HepG2 (cell line): ENCODE results near the gene C6orf62. TPM values are rescaled to one million over a fixed set of nuclear protein-coding genes. Genes with fewer than 3 reads are reported as not detected.

Experiments
- ATF1 ChIP-seq: IDR thresholded peaks from 2 replicates; pipeline ENCODE4 v1.6.1; 2016; ENCODE audit warnings: mild to moderate bottlenecking, control low read depth
- NRL ChIP-seq: sonication (generic); formaldehyde crosslinking; IDR thresholded peaks from 2 replicates; pipeline ENCODE4 v1.5.0; 2020; ENCODE audit warnings: missing genetic modification reagents, mild to moderate bottlenecking, moderate library complexity, borderline replicate concordance
- POLR2AphosphoS5 ChIP-seq: IDR thresholded peaks from 2 replicates; pipeline ENCODE4 v1.6.1; 2012; ENCODE audit warnings: low read depth, low read length
- SMYD3 ChIP-seq: sonication (generic); formaldehyde crosslinking; IDR thresholded peaks from 2 replicates; pipeline ENCODE4 v1.8.1; 2023; ENCODE audit warnings: mild to moderate bottlenecking, missing genetic modification reagents
- ZBTB44 ChIP-seq: sonication (generic); formaldehyde crosslinking; IDR thresholded peaks from 2 replicates; pipeline ENCODE4 v1.4.0; 2020; ENCODE audit warnings: missing genetic modification reagents
- polyA plus RNA-seq, 8 experiments: library from polyadenylated mRNA; depleted of rRNA in 3 of 8; stranded (reverse) in 7 of 8; unstranded in 1 of 8; fragments of >200 nt; fragmentation: Illumina TruSeq in 4 of 8; extraction: Trizol in 4 of 8; gene quantifications; 2 replicates each; pipeline versions ENCODE4 v1.2.1 to v1.2.3, GENCODE V29; 2011 to 2016; ENCODE audit warnings: low read depth in 4 of 8, missing spikeins in 1 of 8, mixed read lengths in 1 of 8; ENCODE audit not compliant: insufficient read depth in 1 of 8
- total RNA-seq, 5 experiments: library from RNA; depleted of rRNA; stranded (reverse); fragments of >200 nt; fragmentation: Illumina TruSeq; extraction: Trizol; gene quantifications; 2 replicates each; pipeline ENCODE4 v1.2.3, GENCODE V29; 2016; ENCODE audit warnings: low read depth in 1 of 5
- TF ChIP-seq, protein P1 (sequence below): fragments of 450-650 bp; IDR thresholded peaks from 2 replicates; pipeline ENCODE4 v1.6.1; 2017
- TF ChIP-seq, protein P2 (sequence below): sonication (generic); formaldehyde crosslinking; conservative IDR thresholded peaks from 2 replicates; pipeline ENCODE4 v1.4.0; 2020; ENCODE audit warnings: missing genetic modification reagents
- TF ChIP-seq, protein P3 (sequence below): sonication (generic); formaldehyde crosslinking; IDR thresholded peaks from 2 replicates; pipeline ENCODE4 v1.8.0; 2022; ENCODE audit warnings: missing genetic modification reagents, mild to moderate bottlenecking, moderate library complexity, borderline replicate concordance
- TF ChIP-seq, protein P4 (sequence below): IDR thresholded peaks from 2 replicates; pipeline ENCODE4 v1.6.1; 2016; ENCODE audit warnings: missing genetic modification reagents, missing compliant biosample characterization
- TF ChIP-seq, protein P5 (sequence below): sonication (generic); formaldehyde crosslinking; IDR thresholded peaks from 2 replicates; pipeline ENCODE4 v1.5.0; 2020; ENCODE audit warnings: mild to moderate bottlenecking, missing genetic modification reagents, borderline replicate concordance

C6orf62 gene
- total and polyA plus RNA-seq, 2 of the 13 experiments (the other 11 are each of a cell fraction or from before 2014, with no cell fraction given) = 54.8 to 90.4 TPM

GRCh38 chr6:24721461-24722215 is 2.7 kb upstream of the C6orf62 start (continued):
- TF ChIP-seq, protein P1, sequence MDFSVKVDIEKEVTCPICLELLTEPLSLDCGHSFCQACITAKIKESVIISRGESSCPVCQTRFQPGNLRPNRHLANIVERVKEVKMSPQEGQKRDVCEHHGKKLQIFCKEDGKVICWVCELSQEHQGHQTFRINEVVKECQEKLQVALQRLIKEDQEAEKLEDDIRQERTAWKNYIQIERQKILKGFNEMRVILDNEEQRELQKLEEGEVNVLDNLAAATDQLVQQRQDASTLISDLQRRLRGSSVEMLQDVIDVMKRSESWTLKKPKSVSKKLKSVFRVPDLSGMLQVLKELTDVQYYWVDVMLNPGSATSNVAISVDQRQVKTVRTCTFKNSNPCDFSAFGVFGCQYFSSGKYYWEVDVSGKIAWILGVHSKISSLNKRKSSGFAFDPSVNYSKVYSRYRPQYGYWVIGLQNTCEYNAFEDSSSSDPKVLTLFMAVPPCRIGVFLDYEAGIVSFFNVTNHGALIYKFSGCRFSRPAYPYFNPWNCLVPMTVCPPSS = no peak
- TF ChIP-seq, protein P2, sequence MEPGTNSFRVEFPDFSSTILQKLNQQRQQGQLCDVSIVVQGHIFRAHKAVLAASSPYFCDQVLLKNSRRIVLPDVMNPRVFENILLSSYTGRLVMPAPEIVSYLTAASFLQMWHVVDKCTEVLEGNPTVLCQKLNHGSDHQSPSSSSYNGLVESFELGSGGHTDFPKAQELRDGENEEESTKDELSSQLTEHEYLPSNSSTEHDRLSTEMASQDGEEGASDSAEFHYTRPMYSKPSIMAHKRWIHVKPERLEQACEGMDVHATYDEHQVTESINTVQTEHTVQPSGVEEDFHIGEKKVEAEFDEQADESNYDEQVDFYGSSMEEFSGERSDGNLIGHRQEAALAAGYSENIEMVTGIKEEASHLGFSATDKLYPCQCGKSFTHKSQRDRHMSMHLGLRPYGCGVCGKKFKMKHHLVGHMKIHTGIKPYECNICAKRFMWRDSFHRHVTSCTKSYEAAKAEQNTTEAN (CRISPR knock-in tag) = no peak
- TF ChIP-seq ZBTB44 = peak; percentile 80; the same call in 1 of the 2 replicates
- TF ChIP-seq, protein P3, sequence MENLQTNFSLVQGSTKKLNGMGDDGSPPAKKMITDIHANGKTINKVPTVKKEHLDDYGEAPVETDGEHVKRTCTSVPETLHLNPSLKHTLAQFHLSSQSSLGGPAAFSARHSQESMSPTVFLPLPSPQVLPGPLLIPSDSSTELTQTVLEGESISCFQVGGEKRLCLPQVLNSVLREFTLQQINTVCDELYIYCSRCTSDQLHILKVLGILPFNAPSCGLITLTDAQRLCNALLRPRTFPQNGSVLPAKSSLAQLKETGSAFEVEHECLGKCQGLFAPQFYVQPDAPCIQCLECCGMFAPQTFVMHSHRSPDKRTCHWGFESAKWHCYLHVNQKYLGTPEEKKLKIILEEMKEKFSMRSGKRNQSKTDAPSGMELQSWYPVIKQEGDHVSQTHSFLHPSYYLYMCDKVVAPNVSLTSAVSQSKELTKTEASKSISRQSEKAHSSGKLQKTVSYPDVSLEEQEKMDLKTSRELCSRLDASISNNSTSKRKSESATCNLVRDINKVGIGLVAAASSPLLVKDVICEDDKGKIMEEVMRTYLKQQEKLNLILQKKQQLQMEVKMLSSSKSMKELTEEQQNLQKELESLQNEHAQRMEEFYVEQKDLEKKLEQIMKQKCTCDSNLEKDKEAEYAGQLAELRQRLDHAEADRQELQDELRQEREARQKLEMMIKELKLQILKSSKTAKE (CRISPR knock-in tag) = peak; percentile 61; the same call in 1 of the 2 replicates
- TF ChIP-seq, protein P4, sequence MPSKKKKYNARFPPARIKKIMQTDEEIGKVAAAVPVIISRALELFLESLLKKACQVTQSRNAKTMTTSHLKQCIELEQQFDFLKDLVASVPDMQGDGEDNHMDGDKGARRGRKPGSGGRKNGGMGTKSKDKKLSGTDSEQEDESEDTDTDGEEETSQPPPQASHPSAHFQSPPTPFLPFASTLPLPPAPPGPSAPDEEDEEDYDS = no peak; the same call in 1 of the 2 replicates
- peak; percentile 88; the same call in 1 of the 2 replicates for TF ChIP-seq NRL
- TF ChIP-seq, protein P5, sequence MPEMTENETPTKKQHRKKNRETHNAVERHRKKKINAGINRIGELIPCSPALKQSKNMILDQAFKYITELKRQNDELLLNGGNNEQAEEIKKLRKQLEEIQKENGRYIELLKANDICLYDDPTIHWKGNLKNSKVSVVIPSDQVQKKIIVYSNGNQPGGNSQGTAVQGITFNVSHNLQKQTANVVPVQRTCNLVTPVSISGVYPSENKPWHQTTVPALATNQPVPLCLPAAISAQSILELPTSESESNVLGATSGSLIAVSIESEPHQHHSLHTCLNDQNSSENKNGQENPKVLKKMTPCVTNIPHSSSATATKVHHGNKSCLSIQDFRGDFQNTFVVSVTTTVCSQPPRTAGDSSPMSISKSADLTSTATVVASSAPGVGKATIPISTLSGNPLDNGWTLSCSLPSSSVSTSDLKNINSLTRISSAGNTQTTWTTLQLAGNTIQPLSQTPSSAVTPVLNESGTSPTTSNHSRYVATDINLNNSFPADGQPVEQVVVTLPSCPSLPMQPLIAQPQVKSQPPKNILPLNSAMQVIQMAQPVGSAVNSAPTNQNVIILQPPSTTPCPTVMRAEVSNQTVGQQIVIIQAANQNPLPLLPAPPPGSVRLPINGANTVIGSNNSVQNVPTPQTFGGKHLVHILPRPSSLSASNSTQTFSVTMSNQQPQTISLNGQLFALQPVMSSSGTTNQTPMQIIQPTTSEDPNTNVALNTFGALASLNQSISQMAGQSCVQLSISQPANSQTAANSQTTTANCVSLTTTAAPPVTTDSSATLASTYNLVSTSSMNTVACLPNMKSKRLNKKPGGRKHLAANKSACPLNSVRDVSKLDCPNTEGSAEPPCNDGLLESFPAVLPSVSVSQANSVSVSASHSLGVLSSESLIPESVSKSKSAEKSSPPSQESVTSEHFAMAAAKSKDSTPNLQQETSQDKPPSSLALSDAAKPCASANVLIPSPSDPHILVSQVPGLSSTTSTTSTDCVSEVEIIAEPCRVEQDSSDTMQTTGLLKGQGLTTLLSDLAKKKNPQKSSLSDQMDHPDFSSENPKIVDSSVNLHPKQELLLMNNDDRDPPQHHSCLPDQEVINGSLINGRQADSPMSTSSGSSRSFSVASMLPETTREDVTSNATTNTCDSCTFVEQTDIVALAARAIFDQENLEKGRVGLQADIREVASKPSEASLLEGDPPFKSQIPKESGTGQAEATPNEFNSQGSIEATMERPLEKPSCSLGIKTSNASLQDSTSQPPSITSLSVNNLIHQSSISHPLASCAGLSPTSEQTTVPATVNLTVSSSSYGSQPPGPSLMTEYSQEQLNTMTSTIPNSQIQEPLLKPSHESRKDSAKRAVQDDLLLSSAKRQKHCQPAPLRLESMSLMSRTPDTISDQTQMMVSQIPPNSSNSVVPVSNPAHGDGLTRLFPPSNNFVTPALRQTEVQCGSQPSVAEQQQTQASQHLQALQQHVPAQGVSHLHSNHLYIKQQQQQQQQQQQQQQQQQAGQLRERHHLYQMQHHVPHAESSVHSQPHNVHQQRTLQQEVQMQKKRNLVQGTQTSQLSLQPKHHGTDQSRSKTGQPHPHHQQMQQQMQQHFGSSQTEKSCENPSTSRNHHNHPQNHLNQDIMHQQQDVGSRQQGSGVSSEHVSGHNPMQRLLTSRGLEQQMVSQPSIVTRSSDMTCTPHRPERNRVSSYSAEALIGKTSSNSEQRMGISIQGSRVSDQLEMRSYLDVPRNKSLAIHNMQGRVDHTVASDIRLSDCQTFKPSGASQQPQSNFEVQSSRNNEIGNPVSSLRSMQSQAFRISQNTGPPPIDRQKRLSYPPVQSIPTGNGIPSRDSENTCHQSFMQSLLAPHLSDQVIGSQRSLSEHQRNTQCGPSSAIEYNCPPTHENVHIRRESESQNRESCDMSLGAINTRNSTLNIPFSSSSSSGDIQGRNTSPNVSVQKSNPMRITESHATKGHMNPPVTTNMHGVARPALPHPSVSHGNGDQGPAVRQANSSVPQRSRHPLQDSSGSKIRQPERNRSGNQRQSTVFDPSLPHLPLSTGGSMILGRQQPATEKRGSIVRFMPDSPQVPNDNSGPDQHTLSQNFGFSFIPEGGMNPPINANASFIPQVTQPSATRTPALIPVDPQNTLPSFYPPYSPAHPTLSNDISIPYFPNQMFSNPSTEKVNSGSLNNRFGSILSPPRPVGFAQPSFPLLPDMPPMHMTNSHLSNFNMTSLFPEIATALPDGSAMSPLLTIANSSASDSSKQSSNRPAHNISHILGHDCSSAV (CRISPR knock-in tag) = peak; percentile 64; the same call in 1 of the 2 replicates
- peak; percentile 87 for TF ChIP-seq SMYD3 (CRISPR knock-in tag)
- peak; percentile 88 for TF ChIP-seq POLR2AphosphoS5
- peak; percentile 66 for TF ChIP-seq ATF1 (CRISPR knock-in tag)
